SJSA1 (cell line): Measurements from ENCODE around the gene SLC4A1. TPM values are rescaled to one million over a fixed set of nuclear protein-coding genes. Genes with fewer than 3 reads are reported as not detected.

Experiments used
- DNase-seq, 2 experiments: peaks; one replicate each; pipeline ENCODE4 v3.0.0-alpha.2; 2015 to 2020; ENCODE audit warnings: low spot score in 2 of 2, low read depth in 1 of 2
- H3K27ac ChIP-seq: fragments of 250-450 bp; sonication (Bioruptor Pico); 2 replicates; pipeline ENCODE4 v1.5.1; 2020; ENCODE audit warnings: mild to moderate bottlenecking, moderate library complexity
- H3K27me3 ChIP-seq: fragments of 250-450 bp; sonication (Bioruptor Pico); replicated peaks from 2 replicates; pipeline ENCODE4 v1.5.1; 2020; ENCODE audit warnings: mild to moderate bottlenecking, moderate library complexity
- H3K36me3 ChIP-seq: fragments of 250-450 bp; sonication (Bioruptor Pico); 2 replicates; pipeline ENCODE4 v1.5.1; 2020; ENCODE audit warnings: mild to moderate bottlenecking
- H3K4me1 ChIP-seq: fragments of 250-450 bp; sonication (Bioruptor Pico); replicated peaks from 2 replicates; pipeline ENCODE4 v1.6.1; 2021; ENCODE audit warnings: mild to moderate bottlenecking
- H3K4me3 ChIP-seq: fragments of 250-450 bp; sonication (Bioruptor Pico); 2 replicates; pipeline ENCODE4 v1.5.1; 2020; ENCODE audit warnings: mild to moderate bottlenecking
- H3K9me3 ChIP-seq: fragments of 250-450 bp; sonication (Bioruptor Pico); replicated peaks from 2 replicates; pipeline ENCODE4 v1.5.1; 2020; ENCODE audit warnings: mild to moderate bottlenecking
- total RNA-seq: library from RNA; depleted of rRNA; stranded (reverse); fragments of >200 nt; shearing (Covaris generic); gene quantifications from 2 replicates; pipeline ENCODE4 v1.2.3, GENCODE V29; 2014

The SLC4A1 gene
- total RNA-seq, 1 experiment from 2014 or later = not detected

GRCh38 chr17:44219108-44219615, 48.8 kb downstream of the SLC4A1 start:
- H3K27me3 ChIP-seq = no peaks in the 10 kb centered on the region
- peaks cover 52% of the 10 kb centered on the region for H3K36me3 ChIP-seq

GRCh38 chr17:44218344-44219107, 49.4 kb downstream of the SLC4A1 start:
- peaks cover 5% of the 10 kb centered on the region for H3K9me3 ChIP-seq
- peaks cover 58% of the 10 kb centered on the region for H3K36me3 ChIP-seq
- peak overlapping the region; percentile 95 for H3K27ac ChIP-seq
- peak overlapping the region; percentile 100 for H3K4me3 ChIP-seq
- H3K4me1 ChIP-seq = peaks cover 24% of the 10 kb centered on the region
- DNase-seq = peak; percentile 92 to 99
- H3K27me3 ChIP-seq = no peaks in the 10 kb centered on the region

More at GRCh38 chr17:44219108-44219615, 48.8 kb downstream of the SLC4A1 start:
- Histone ChIP-seq H3K9me3 (peaks cover 5% of the 10 kb centered on the region), H3K4me3 (peak overlapping the region; percentile 100), H3K4me1 (peaks cover 24% of the 10 kb centered on the region), H3K27ac (peak overlapping the region; percentile 95)
- DNase-seq = peak; percentile 78 to 81

GRCh38 chr17:44217738-44218343, 50.1 kb downstream of the SLC4A1 start:
- Histone ChIP-seq H3K4me3 (peak overlapping the region; percentile 100), H3K9me3 (peaks cover 5% of the 10 kb centered on the region), H3K27ac (peak overlapping the region; percentile 32), H3K4me1 (peaks cover 22% of the 10 kb centered on the region), H3K36me3 (peaks cover 65% of the 10 kb centered on the region), H3K27me3 (no peaks in the 10 kb centered on the region)
- no peak for DNase-seq

- no peak for DNase-seq
- Histone ChIP-seq H3K27me3 (no peaks in the 10 kb centered on the region), H3K4me3 (no peak overlapping the region), H3K36me3 (peaks cover 70% of the 10 kb centered on the region), H3K27ac (no peak overlapping the region), H3K9me3 (peaks cover 5% of the 10 kb centered on the region), H3K4me1 (peaks cover 14% of the 10 kb centered on the region)
Observed at GRCh38 chr17:44216694-44217093, 51.2 kb downstream of the SLC4A1 start.

- peaks cover 75% of the 10 kb centered on the region for H3K36me3 ChIP-seq
- H3K4me3 ChIP-seq = no peak overlapping the region
- DNase-seq = no peak
- H3K27ac ChIP-seq = no peak overlapping the region
- H3K4me1 ChIP-seq = peaks cover 14% of the 10 kb centered on the region
- H3K27me3 ChIP-seq = no peaks in the 10 kb centered on the region
- peaks cover 5% of the 10 kb centered on the region for H3K9me3 ChIP-seq
Observed at GRCh38 chr17:44216173-44216572, 51.8 kb downstream of the SLC4A1 start.

- H3K4me3 ChIP-seq = no peak overlapping the region
- H3K36me3 ChIP-seq = peaks cover 85% of the 10 kb centered on the region
- no peaks in the 10 kb centered on the region for H3K27me3 ChIP-seq
- no peak overlapping the region for H3K27ac ChIP-seq
- H3K9me3 ChIP-seq = peaks cover 5% of the 10 kb centered on the region
- no peak for DNase-seq
- peaks cover 24% of the 10 kb centered on the region for H3K4me1 ChIP-seq
Observed at GRCh38 chr17:44214896-44215295, 53.0 kb downstream of the SLC4A1 start.

GRCh38 chr17:44214230-44214494, 53.8 kb downstream of the SLC4A1 start:
- Histone ChIP-seq H3K36me3 (peaks cover 89% of the 10 kb centered on the region), H3K4me1 (peaks cover 21% of the 10 kb centered on the region), H3K27ac (no peak overlapping the region), H3K9me3 (peaks cover 2% of the 10 kb centered on the region), H3K27me3 (no peaks in the 10 kb centered on the region), H3K4me3 (no peak overlapping the region)
- no peak for DNase-seq

GRCh38 chr17:44213403-44214229, 54.3 kb downstream of the SLC4A1 start:
- Histone ChIP-seq H3K36me3 (peaks cover 89% of the 10 kb centered on the region), H3K27ac (no peak overlapping the region), H3K4me3 (no peak overlapping the region), H3K9me3 (no peaks in the 10 kb centered on the region), H3K4me1 (peaks cover 22% of the 10 kb centered on the region), H3K27me3 (no peaks in the 10 kb centered on the region)
- DNase-seq = no peak

GRCh38 chr17:44212507-44213402, 55.2 kb downstream of the SLC4A1 start:
- peak in 1 of 2 experiments; percentile 47 for DNase-seq
- Histone ChIP-seq H3K4me3 (no peak overlapping the region), H3K36me3 (peaks cover 93% of the 10 kb centered on the region), H3K27ac (no peak overlapping the region), H3K27me3 (no peaks in the 10 kb centered on the region), H3K9me3 (no peaks in the 10 kb centered on the region), H3K4me1 (peaks cover 23% of the 10 kb centered on the region)

- DNase-seq = peak in 1 of 2 experiments; percentile 51
- Histone ChIP-seq H3K4me1 (peaks cover 19% of the 10 kb centered on the region), H3K27ac (no peak overlapping the region), H3K36me3 (peaks cover 93% of the 10 kb centered on the region), H3K9me3 (no peaks in the 10 kb centered on the region), H3K4me3 (no peak overlapping the region), H3K27me3 (no peaks in the 10 kb centered on the region)
Observed at GRCh38 chr17:44211281-44212265, 56.4 kb downstream of the SLC4A1 start.

GRCh38 chr17:44210342-44211192, 57.4 kb downstream of the SLC4A1 start:
- Histone ChIP-seq H3K9me3 (no peaks in the 10 kb centered on the region), H3K27me3 (no peaks in the 10 kb centered on the region), H3K4me3 (no peak overlapping the region), H3K36me3 (peaks cover 87% of the 10 kb centered on the region), H3K4me1 (peaks cover 19% of the 10 kb centered on the region), H3K27ac (no peak overlapping the region)
- peak; percentile 79 to 88 for DNase-seq
